H1 (cell line): ENCODE results near the gene CYP27B1. TPM values are rescaled to one million over a fixed set of nuclear protein-coding genes. Genes with fewer than 3 reads are reported as not detected.

ENCODE experiments used
- CTCF ChIA-PET: fragments of 300-600 bp; sonication (Branson Sonifier 250); formaldehyde crosslinking; loops from one replicate; lab custom pipeline; 2021; ENCODE audit not compliant: partially characterized antibody; lab: Charles Lee
- POLR2A ChIA-PET: fragments of 300-600 bp; sonication (Branson Sonifier 250); formaldehyde crosslinking; loops from one replicate; lab custom pipeline; 2021; ENCODE audit warnings: inconsistent platforms; ENCODE audit not compliant: partially characterized antibody; lab: Charles Lee
- DNase-seq, 2 experiments: peaks; one replicate each; pipeline versions ENCODE4 v3.0.0 to v3.0.0-alpha.2; 2010 to 2022; ENCODE audit warnings: low spot score in 2 of 2, low read depth in 1 of 2, mixed read lengths in 1 of 2
- FAIRE-seq: peaks from 2 replicates; lab custom pipeline; 2011; peaks lifted over from hg19 to GRCh38; lab: Jason Lieb, UNC
- H2AFZ ChIP-seq: 2 replicates; pipeline ENCODE4 v1.8.1; 2012; ENCODE audit warnings: low read length, inconsistent platforms
- H2AK5ac ChIP-seq: 2 replicates; pipeline ENCODE4 v1.6.1; 2013; ENCODE audit warnings: low read depth, low read length
- H2BK120ac ChIP-seq: replicated peaks from 2 replicates; pipeline ENCODE3; 2013; ENCODE audit warnings: low read depth, low read length, inconsistent platforms
- H2BK12ac ChIP-seq: 2 replicates; pipeline ENCODE4 v1.6.1; 2013; ENCODE audit warnings: low read depth, low read length
- H2BK15ac ChIP-seq: 2 replicates; pipeline ENCODE4 v1.6.1; 2013; ENCODE audit warnings: low read length
- H2BK20ac ChIP-seq: 2 replicates; pipeline ENCODE4 v1.6.1; 2013; ENCODE audit warnings: low read length
- H2BK5ac ChIP-seq: 2 replicates; pipeline ENCODE4 v1.6.1; 2013; ENCODE audit warnings: low read depth, low read length
- H3K14ac ChIP-seq: 2 replicates; pipeline ENCODE4 v1.6.1; 2013; ENCODE audit warnings: inconsistent platforms; ENCODE audit not compliant: insufficient read length
- H3K18ac ChIP-seq: 2 replicates; pipeline ENCODE4 v1.6.1; 2013; ENCODE audit warnings: low read length; ENCODE audit errors: extremely low read depth
- H3K23ac ChIP-seq: 2 replicates; pipeline ENCODE4 v1.6.1; 2013; ENCODE audit warnings: inconsistent platforms; ENCODE audit not compliant: insufficient read length
- H3K23me2 ChIP-seq: 2 replicates; pipeline ENCODE4 v1.6.1; 2013; ENCODE audit warnings: low read depth, low read length
- H3K27ac ChIP-seq: 2 replicates; pipeline ENCODE4 v1.6.1; 2011; ENCODE audit warnings: low read depth, low read length, inconsistent platforms
- H3K27me3 ChIP-seq, 4 experiments: replicated peaks in 1 of 4; 1 replicate in 1 of 4; 2 replicates in 3 of 4; pipeline versions ENCODE4 v1.6.1 to v1.8.1; 2011 to 2013; ENCODE audit warnings: low read length in 3 of 4, mild to moderate bottlenecking in 3 of 4, inconsistent platforms in 2 of 4, mixed read lengths in 2 of 4, moderate library complexity in 1 of 4; ENCODE audit not compliant: control insufficient read depth in 3 of 4, insufficient read depth in 3 of 4; ENCODE audit errors: extremely low read depth in 1 of 4
- H3K36me3 ChIP-seq, 4 experiments: 2 replicates each; pipeline versions ENCODE4 v1.6.1 to v1.8.1; 2011 to 2013; ENCODE audit warnings: mild to moderate bottlenecking in 4 of 4, low read length in 3 of 4, moderate library complexity in 2 of 4, control low read depth in 1 of 4, inconsistent platforms in 1 of 4; ENCODE audit not compliant: insufficient read depth in 4 of 4, control insufficient read depth in 2 of 4
- H3K4ac ChIP-seq: replicated peaks from 2 replicates; pipeline ENCODE3; 2013; ENCODE audit warnings: low read length, low read depth, mixed read lengths, inconsistent platforms; ENCODE audit not compliant: insufficient read length
- H3K4me1 ChIP-seq, 4 experiments: replicated peaks in 1 of 4; 1 replicate in 1 of 4; 2 replicates in 3 of 4; pipeline versions ENCODE4 v1.6.1 to v1.8.1; 2011 to 2013; ENCODE audit warnings: low read length in 3 of 4, inconsistent platforms in 2 of 4, mixed read lengths in 1 of 4; ENCODE audit not compliant: insufficient read depth in 4 of 4, control insufficient read depth in 3 of 4
- H3K4me2 ChIP-seq, 2 experiments: 2 replicates each; pipeline versions ENCODE4 v1.6.1 to v1.8.1; 2011 to 2013; ENCODE audit warnings: low read depth in 2 of 2, low read length in 2 of 2, control low read depth in 1 of 2, inconsistent platforms in 1 of 2, mild to moderate bottlenecking in 1 of 2; ENCODE audit not compliant: insufficient read depth in 1 of 2
- H3K4me3 ChIP-seq, 4 experiments: fragments of 200-600, 300-600 bp in 1 of 4; sonication (generic), shearing (Covaris generic), sonication (Bioruptor Twin) in 1 of 4; 2 replicates each; pipeline versions ENCODE4 v1.5.1 to v1.8.1; 2011 to 2016; ENCODE audit warnings: low read length in 4 of 4, low read depth in 3 of 4, control low read depth in 2 of 4, inconsistent platforms in 2 of 4, mild to moderate bottlenecking in 2 of 4, mixed read lengths in 1 of 4, moderate library complexity in 1 of 4; ENCODE audit not compliant: insufficient read depth in 2 of 4; ENCODE audit errors: extremely low read depth in 1 of 4
- H3K56ac ChIP-seq: replicated peaks from 2 replicates; pipeline ENCODE3; 2013; ENCODE audit warnings: low read depth, mild to moderate bottlenecking, mixed read lengths, low read length, inconsistent platforms; ENCODE audit not compliant: insufficient read length
- H3K79me1 ChIP-seq: 2 replicates; pipeline ENCODE4 v1.6.1; 2013; ENCODE audit warnings: low read depth, low read length, control low read depth
- H3K79me2 ChIP-seq, 2 experiments: 2 replicates each; pipeline versions ENCODE4 v1.6.1 to v1.8.1; 2012 to 2013; ENCODE audit warnings: low read length in 2 of 2, mild to moderate bottlenecking in 2 of 2, inconsistent platforms in 1 of 2; ENCODE audit not compliant: insufficient read depth in 2 of 2, control insufficient read depth in 1 of 2
- H3K9ac ChIP-seq, 4 experiments: replicated peaks in 1 of 4; 1 replicate in 1 of 4; 2 replicates in 3 of 4; pipeline versions ENCODE4 v1.6.1 to v1.8.1; 2011 to 2013; ENCODE audit warnings: low read depth in 3 of 4, low read length in 3 of 4, control low read depth in 2 of 4, mild to moderate bottlenecking in 2 of 4, moderate library complexity in 2 of 4, inconsistent platforms in 1 of 4; ENCODE audit errors: extremely low read depth in 1 of 4
- H3K9me3 ChIP-seq, 2 experiments: 2 replicates each; pipeline versions ENCODE4 v1.6.1 to v1.8.1; 2012 to 2013; ENCODE audit warnings: mild to moderate bottlenecking in 2 of 2, moderate library complexity in 2 of 2, control low read depth in 1 of 2, inconsistent platforms in 1 of 2, low read depth in 1 of 2, low read length in 1 of 2, mixed read lengths in 1 of 2; ENCODE audit not compliant: insufficient read depth in 2 of 2
- H4K20me1 ChIP-seq, 2 experiments: replicated peaks in 1 of 2; 2 replicates each; pipeline versions ENCODE3 to v1.8.1; 2011 to 2013; ENCODE audit warnings: inconsistent platforms in 2 of 2, low read length in 2 of 2, mild to moderate bottlenecking in 1 of 2; ENCODE audit not compliant: insufficient read depth in 2 of 2, control insufficient read depth in 1 of 2
- H4K5ac ChIP-seq: 2 replicates; pipeline ENCODE4 v1.6.1; 2013; ENCODE audit warnings: low read length, low read depth, mixed read lengths, inconsistent platforms; ENCODE audit not compliant: insufficient read length
- H4K8ac ChIP-seq: 2 replicates; pipeline ENCODE4 v1.8.0; 2013; ENCODE audit warnings: mild to moderate bottlenecking, moderate library complexity, low read length, inconsistent platforms; ENCODE audit not compliant: insufficient read depth; ENCODE audit errors: extremely low read depth
- H4K91ac ChIP-seq: replicated peaks from 2 replicates; pipeline ENCODE3; 2013; ENCODE audit warnings: low read length, mixed read lengths, inconsistent platforms; ENCODE audit not compliant: insufficient read length
- CHD2 ChIP-seq: IDR thresholded peaks from 2 replicates; pipeline ENCODE4 v1.6.1; 2012; ENCODE audit warnings: low read length, improper control_type of control experiment
- SAP30 ChIP-seq: fragments of 300-600 bp; sonication (generic); IDR thresholded peaks from 2 replicates; pipeline ENCODE4 v1.7.1; 2012; ENCODE audit warnings: low read length, moderate library complexity, mild to moderate bottlenecking, inconsistent platforms; ENCODE audit not compliant: insufficient read depth, insufficient replicate concordance
- SIN3A ChIP-seq, 2 experiments: IDR thresholded peaks in 1 of 2; conservative IDR thresholded peaks in 1 of 2; 2 replicates each; pipeline ENCODE4 v1.6.1; 2011 to 2012; ENCODE audit warnings: low read length in 2 of 2, improper control_type of control experiment in 1 of 2, low read depth in 1 of 2, mild to moderate bottlenecking in 1 of 2
- TAF7 ChIP-seq: optimal IDR thresholded peaks from 2 replicates; pipeline ENCODE3; 2011; ENCODE audit warnings: low read depth, mild to moderate bottlenecking, inconsistent platforms, low read length, moderate library complexity, borderline replicate concordance
- TEAD4 ChIP-seq: IDR thresholded peaks from 2 replicates; pipeline ENCODE4 v1.6.1; 2012; ENCODE audit warnings: low read depth, low read length, inconsistent platforms, mixed read lengths
- ZNF274 ChIP-seq: IDR thresholded peaks from 2 replicates; pipeline ENCODE4 v1.7.0; 2012; ENCODE audit warnings: low read length, borderline replicate concordance; ENCODE audit errors: extremely low read depth
- WGBS, 2 experiments: shearing (Covaris generic) in 1 of 2; methylation state at CpG; one replicate each; pipeline versions ENCODE4 v1.1.6 to v1.1.7; 2013 to 2015; ENCODE audit warnings: low lambda C conversion rate in 2 of 2, mixed read lengths in 2 of 2, inconsistent platforms in 1 of 2, low coverage in 1 of 2, missing lambda C conversion rate in 1 of 2; ENCODE audit not compliant: insufficient replicate concordance in 2 of 2, insufficient coverage in 1 of 2, insufficient read length in 1 of 2; ENCODE audit errors: extremely low coverage in 1 of 2, missing lambda C conversion rate in 1 of 2; 5-methylcytosine and 5-hydroxymethylcytosine counted together
- polyA plus RNA-seq, 7 experiments: library from polyadenylated mRNA; depleted of rRNA in 3 of 7; stranded (reverse) in 5 of 7; unstranded in 2 of 7; fragments of >200 nt in 5 of 7; fragments of 200-250 nt in 2 of 7; gene quantifications; 1 replicate in 5 of 7; 2 replicates in 1 of 7; 4 replicates in 1 of 7; pipeline versions ENCODE4 v1.2.1 to v1.2.3, GENCODE V29; 2011 to 2013; ENCODE audit warnings: missing spikeins in 2 of 7, mixed read lengths in 2 of 7
- total RNA-seq: library from RNA; stranded (reverse); fragmentation: NEBNext Ultra II Directional; extraction: Animal tissue kit (Norgen Biotek cat#: 25700); gene quantifications from 2 replicates; pipeline ENCODE4 v1.2.1, GENCODE V29; 2021

The CYP27B1 gene
- total and polyA plus RNA-seq, 2 of the 8 experiments (the other 6 are each of a cell fraction or from before 2014, with no cell fraction given): 2.9 to 3.3 TPM

DNA sequence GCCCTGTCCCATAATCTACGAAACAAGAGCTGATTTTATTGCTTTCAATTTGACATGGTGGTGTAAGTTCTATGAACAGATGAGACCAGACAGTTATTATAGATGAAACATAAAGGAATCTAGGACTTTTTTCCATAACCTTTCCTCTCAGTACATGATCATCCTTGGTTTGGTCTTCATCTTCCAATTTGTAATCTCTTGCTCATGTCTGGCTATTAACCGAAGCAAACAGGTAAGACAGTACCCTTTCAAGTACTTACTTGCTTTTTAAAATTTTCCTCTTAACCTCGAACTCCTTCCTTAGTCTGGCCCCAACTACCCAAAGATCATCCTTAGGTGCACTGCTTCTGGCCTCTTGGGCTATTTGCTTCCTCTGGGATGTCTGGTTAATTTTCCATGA is 20.9 kb downstream of the CYP27B1 start:
- H2BK12ac ChIP-seq: no peak overlapping the region
- peak overlapping the region in 3 of 4 experiments; percentile 74 to 85 (median 75); a peak in 5 of 8 replicates for H3K4me3 ChIP-seq
- H3K9ac ChIP-seq: no peak overlapping the region
- H4K8ac ChIP-seq: no peak overlapping the region
- H4K91ac ChIP-seq: no peak overlapping the region
- H3K4me1 ChIP-seq: peaks cover 0 to 6% (median 4%) of the 10 kb centered on the region in 4 experiments; a peak in 4 of 7 replicates
- peaks cover 14% of the 10 kb centered on the region for H3K79me1 ChIP-seq
- no peak overlapping the region for H4K5ac ChIP-seq
- peaks cover 0 to 10% (median 6%) of the 10 kb centered on the region in 4 experiments; a peak in 5 of 7 replicates for H3K27me3 ChIP-seq
- H3K23me2 ChIP-seq: peaks cover 6% of the 10 kb centered on the region
- H2BK5ac ChIP-seq: no peak overlapping the region
- H3K4me2 ChIP-seq: peak overlapping the region; percentile 91 to 97; a peak in 3 of 4 replicates
- H2AK5ac ChIP-seq: no peak overlapping the region
- CTCF ChIA-PET: interaction anchor here (1.0 to 1.9 kb wide), 3 partner anchors 9 to 37 kb away, joined by 4 to 7 read pairs (median 5); partner anchors contain the start of gene TSFM
- H3K23ac ChIP-seq: no peak overlapping the region
- no peak overlapping the region for H3K56ac ChIP-seq
- H3K27ac ChIP-seq: no peak overlapping the region
- H3K4ac ChIP-seq: no peak overlapping the region
- no peak for DNase-seq
- H3K9me3 ChIP-seq: no peaks in the 10 kb centered on the region
- H2BK20ac ChIP-seq: no peak overlapping the region
- FAIRE-seq: no peak
- no peak overlapping the region for H2BK120ac ChIP-seq
- no peak overlapping the region for H3K14ac ChIP-seq
- no peak overlapping the region for H2AFZ ChIP-seq
- no peak overlapping the region for H2BK15ac ChIP-seq
- H4K20me1 ChIP-seq: peaks cover 0 to 2% of the 10 kb centered on the region in 2 experiments
- H3K79me2 ChIP-seq: peaks cover 6 to 10% of the 10 kb centered on the region in 2 experiments
- no peak overlapping the region for H3K18ac ChIP-seq
- TF ChIP-seq TAF7 (no peak), SAP30 (no peak), ZNF274 (no peak), CHD2 (no peak), SIN3A (conservative IDR thresholded peaks at IDR 0.05 in 1 of 2, IDR thresholded peaks at IDR 0.05 in 1 of 2; ENCODE audit: low read depth in 1 of 2, low read length in 2 of 2) (no peak), TEAD4 (no peak)
- POLR2A ChIA-PET: interaction anchor here (0.7 to 4.4 kb wide), 10 partner anchors 10 to 134 kb away, joined by 3 to 35 read pairs (median 8); partner anchors contain the start of genes ARHGEF25, CYP27B1 and MARCHF9
- 91% methylated on average over 3 of the region's 3 CpGs; no CpG with 5 or more reads in 1 of the 2 experiments for WGBS, 2 experiments
- H3K36me3 ChIP-seq: peaks cover 21 to 49% (median 36%) of the 10 kb centered on the region in 4 experiments
